Esophagus squamous epithelium (tissue), 4 donors: ENCODE data around the gene RNASEL.

Experiments
- CTCF ChIP-seq, 6 experiments: fragments of 450-650 bp in 4 of 6; fragments of 200-600 bp in 2 of 6; sonication (generic) in 2 of 6; IDR thresholded peaks; one replicate each; pipeline ENCODE4 v1.5.1; 2016 to 2019; ENCODE audit warnings: antibody characterized with exemption in 6 of 6, mild to moderate bottlenecking in 4 of 6, moderate library complexity in 4 of 6
- POLR2A ChIP-seq, 4 donors: fragments of 450-650 bp; IDR thresholded peaks; one replicate each; pipeline ENCODE4 v1.6.1; 2017; ENCODE audit warnings: antibody characterized with exemption in 4 of 4, mild to moderate bottlenecking in 4 of 4, moderate library complexity in 3 of 4

GRCh38 chr1:182627622-182628021, 38.6 kb upstream of the RNASEL start:
- no peak for TF ChIP-seq CTCF (IDR thresholded peaks at IDR 0.05)
- no peak for TF ChIP-seq POLR2A (IDR thresholded peaks at IDR 0.05)
